DOHH2 (cell line): ENCODE results near the gene ROGDI.

Experiments
- CTCF ChIP-seq: fragments of 200-600 bp; sonication (generic); IDR thresholded peaks from one replicate; pipeline ENCODE4 v1.5.1; 2014; ENCODE audit warnings: antibody characterized with exemption, mild to moderate bottlenecking, low read depth, low read length; ENCODE audit not compliant: poor library complexity, severe bottlenecking
- EZH2phosphoT487 ChIP-seq: fragments of 200-600 bp; sonication (generic); IDR thresholded peaks from 2 replicates; pipeline ENCODE4 v1.6.1; 2017; ENCODE audit warnings: borderline replicate concordance, mild to moderate bottlenecking, antibody characterized with exemption, low read length, moderate library complexity, mixed read lengths

DNA sequence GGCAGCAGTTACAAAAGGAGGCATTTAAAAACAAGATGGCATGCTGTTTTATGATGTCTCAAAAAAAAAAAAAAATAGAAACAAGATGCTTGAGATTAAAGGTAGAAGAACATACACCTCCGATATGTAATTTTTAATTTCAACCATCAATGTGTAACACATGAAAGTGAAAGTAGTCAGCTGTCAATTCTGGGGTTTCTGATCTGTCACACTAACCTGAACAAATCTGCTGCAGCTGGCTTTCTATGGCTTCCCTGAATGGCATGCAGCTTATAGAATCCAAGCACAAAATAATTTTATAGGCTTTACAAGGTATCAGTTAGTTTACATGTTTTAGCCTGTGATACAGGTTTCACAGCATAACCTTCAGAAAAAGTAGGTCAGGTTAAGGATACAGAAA is 31.2 kb upstream of the ROGDI start:
- TF ChIP-seq CTCF (no peak), EZH2phosphoT487 (no peak)
